Esophagus (tissue), 2 donors: ENCODE results near the gene USH1C. TPM values are rescaled to one million over a fixed set of nuclear protein-coding genes. Genes with fewer than 3 reads are reported as not detected.

Experiments used
- H3K27ac ChIP-seq, 2 donors: one replicate each; pipeline ENCODE4 v1.5.1; 2013; ENCODE audit warnings: low read depth in 2 of 2, mild to moderate bottlenecking in 2 of 2, inconsistent platforms in 1 of 2, low read length in 1 of 2, moderate library complexity in 1 of 2
- H3K27me3 ChIP-seq, 2 donors: one replicate each; pipeline ENCODE4 v1.6.1; 2013; ENCODE audit warnings: low read length in 2 of 2, control low read depth in 1 of 2, mild to moderate bottlenecking in 1 of 2; ENCODE audit not compliant: insufficient read depth in 2 of 2, control insufficient read depth in 1 of 2
- H3K36me3 ChIP-seq, 2 donors: one replicate each; pipeline ENCODE4 v1.6.1; 2013; ENCODE audit warnings: low read length in 1 of 2; ENCODE audit not compliant: control insufficient read depth in 2 of 2, insufficient read depth in 2 of 2
- H3K4me1 ChIP-seq, 2 donors: one replicate each; pipeline ENCODE4 v1.6.1; 2013; ENCODE audit warnings: low read length in 1 of 2; ENCODE audit not compliant: control insufficient read depth in 2 of 2, insufficient read depth in 2 of 2
- H3K4me3 ChIP-seq, 2 donors: one replicate each; pipeline ENCODE4 v1.5.1; 2013; ENCODE audit warnings: low read length in 2 of 2, mild to moderate bottlenecking in 2 of 2, low read depth in 1 of 2, moderate library complexity in 1 of 2
- H3K9me3 ChIP-seq, 2 donors: one replicate each; pipeline ENCODE4 v1.6.1; 2013; ENCODE audit warnings: mild to moderate bottlenecking in 2 of 2, low read depth in 1 of 2, low read length in 1 of 2, moderate library complexity in 1 of 2; ENCODE audit not compliant: control insufficient read depth in 2 of 2, insufficient read depth in 1 of 2
- WGBS, 2 donors: extraction: QIAGEN DNeasy Blood & Tissue Kit; methylation state at CpG; one replicate each; pipeline ENCODE4 v1.1.7; 2013; 5-methylcytosine and 5-hydroxymethylcytosine counted together
- polyA plus RNA-seq, 2 donors: library from polyadenylated mRNA; stranded (reverse); fragments of 200-250 nt; gene quantifications; one replicate each; pipeline ENCODE4 v1.2.3, GENCODE V29; 2013
- donor health status: healthy with polysubstance abuse.
- donor health status: Bipolar disorder and iron deficiency.

The USH1C gene
- polyA plus RNA-seq, 2 donors, result 0.08 TPM

DNA sequence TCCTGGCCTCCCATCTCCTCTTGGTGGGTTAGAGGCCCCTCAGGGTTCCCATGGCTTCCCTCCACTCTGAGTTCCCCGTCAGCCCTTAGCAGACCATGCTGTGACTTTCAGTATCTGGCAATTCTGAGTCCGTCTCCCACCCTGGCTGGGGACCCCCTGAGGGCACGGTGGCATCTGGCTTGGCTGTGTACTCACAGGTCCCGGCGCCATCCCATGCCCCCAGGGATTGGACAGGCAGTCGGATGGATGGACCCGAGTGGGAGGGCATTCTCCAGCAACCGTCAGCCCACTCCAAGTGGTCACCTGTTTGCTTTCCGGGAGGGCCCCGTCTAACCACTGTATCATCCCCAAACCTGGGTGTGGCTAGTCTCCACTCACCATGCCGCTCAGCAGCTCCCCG, 43.5 kb downstream of the USH1C start:
- H3K4me3 ChIP-seq, result no peak overlapping the region
- H3K27ac ChIP-seq, result no peak overlapping the region
- no peaks in the 10 kb centered on the region for H3K4me1 ChIP-seq
- H3K36me3 ChIP-seq, result no peaks in the 10 kb centered on the region
- WGBS, 2 donors, result 86 to 93% methylated on average over 12 of the region's 12 CpGs
- H3K9me3 ChIP-seq, result no peaks in the 10 kb centered on the region
- H3K27me3 ChIP-seq, result no peaks in the 10 kb centered on the region

DNA sequence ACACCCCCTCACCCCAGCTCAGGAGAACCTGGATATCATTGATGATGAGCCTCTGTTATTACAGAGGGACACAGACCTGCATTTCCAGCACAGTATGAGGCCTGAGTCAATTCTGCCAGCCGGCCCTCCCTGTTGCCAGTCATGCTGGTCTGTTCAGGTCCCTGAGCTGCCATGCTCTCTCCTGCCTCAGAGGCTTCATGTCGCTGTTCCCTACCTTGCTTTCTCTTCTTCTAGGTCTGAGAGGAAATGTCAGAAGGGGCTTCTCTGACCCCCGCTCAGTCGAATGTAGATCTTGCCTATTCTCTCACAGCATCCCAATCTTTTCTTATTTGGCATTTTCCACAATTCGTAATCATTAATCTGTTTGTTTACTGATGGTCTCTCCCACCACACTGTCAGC, 45.7 kb downstream of the USH1C start:
- H3K4me3 ChIP-seq, result no peak overlapping the region
- no peaks in the 10 kb centered on the region for H3K9me3 ChIP-seq
- H3K4me1 ChIP-seq, result no peaks in the 10 kb centered on the region
- H3K27ac ChIP-seq, result no peak overlapping the region
- H3K27me3 ChIP-seq, result no peaks in the 10 kb centered on the region
- WGBS, 2 donors, result 77 to 79% methylated on average over 5 of the region's 5 CpGs
- H3K36me3 ChIP-seq, result no peaks in the 10 kb centered on the region

DNA sequence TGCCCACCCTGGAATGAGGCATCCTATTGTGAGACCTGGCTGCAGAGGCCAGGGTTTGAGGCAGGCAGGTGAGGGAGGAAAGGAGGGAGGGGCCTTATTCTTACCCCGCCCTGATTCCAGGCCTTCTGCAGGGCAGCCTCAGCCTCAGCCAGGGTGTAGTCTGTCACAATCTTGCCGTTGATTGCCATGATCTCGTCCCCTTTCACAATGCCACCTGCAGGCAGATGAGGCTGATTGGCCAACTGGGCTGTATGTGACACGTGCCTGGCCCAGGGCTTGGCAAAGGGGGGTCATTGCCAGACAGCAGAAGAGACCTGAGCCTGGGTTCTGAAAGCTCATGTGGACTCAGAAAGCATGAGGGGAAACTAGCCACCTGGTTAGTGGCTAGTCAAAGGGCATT, 46.2 kb downstream of the USH1C start:
- Histone ChIP-seq H3K27ac (no peak overlapping the region), H3K4me1 (no peaks in the 10 kb centered on the region), H3K4me3 (no peak overlapping the region), H3K9me3 (no peaks in the 10 kb centered on the region), H3K27me3 (no peaks in the 10 kb centered on the region), H3K36me3 (no peaks in the 10 kb centered on the region)
- WGBS, 2 donors, result 43 to 45% methylated on average over 4 of the region's 4 CpGs

DNA sequence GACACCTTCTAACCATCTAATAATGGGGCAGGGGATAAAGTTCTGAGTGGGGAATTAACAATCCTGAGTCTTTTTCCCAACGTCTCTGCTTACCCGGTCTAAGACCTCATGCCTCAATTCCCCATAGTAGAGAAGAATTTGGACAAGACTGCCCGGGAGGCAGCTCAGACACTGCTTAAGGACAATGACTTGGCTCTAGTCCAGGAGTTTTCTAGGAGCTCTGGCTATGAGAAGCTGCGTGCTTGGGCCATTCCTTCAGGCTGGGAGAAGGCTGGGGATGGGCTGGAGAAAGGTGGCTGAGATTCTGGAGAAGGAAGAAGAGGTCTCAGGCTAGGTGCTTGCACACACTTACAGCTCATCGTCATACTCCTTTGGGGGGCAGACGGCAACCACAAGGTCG, 47.8 kb downstream of the USH1C start:
- Histone ChIP-seq H3K4me3 (no peak overlapping the region), H3K9me3 (no peaks in the 10 kb centered on the region), H3K27me3 (no peaks in the 10 kb centered on the region), H3K36me3 (no peaks in the 10 kb centered on the region), H3K4me1 (no peaks in the 10 kb centered on the region), H3K27ac (no peak overlapping the region)
- 63 to 71% methylated on average over 7 of the region's 7 CpGs for WGBS, 2 donors

DNA sequence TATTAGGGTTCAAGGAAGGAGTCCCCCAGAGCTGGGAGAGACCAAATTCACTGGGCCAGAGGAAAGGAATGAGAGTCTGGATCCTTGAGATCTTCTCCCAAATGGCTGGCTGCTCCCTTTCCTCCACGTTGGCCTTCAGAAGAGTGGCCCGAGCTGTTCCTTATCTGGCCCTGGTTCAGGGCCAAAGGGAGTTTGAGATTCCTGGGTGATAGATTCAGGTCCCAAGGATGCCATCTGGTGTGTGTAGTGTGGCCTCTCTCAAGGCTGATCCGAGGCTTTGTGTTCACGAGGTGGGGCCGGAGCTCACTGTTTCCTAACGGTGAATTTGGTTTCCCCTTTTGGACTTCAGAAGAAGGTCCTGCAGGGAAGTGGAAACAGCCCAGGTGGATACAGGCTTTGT, 50.2 kb downstream of the USH1C start:
- Histone ChIP-seq H3K27me3 (peaks cover 0 to 3% of the 10 kb centered on the region in 2 donors), H3K4me3 (no peak overlapping the region), H3K9me3 (no peaks in the 10 kb centered on the region), H3K36me3 (no peaks in the 10 kb centered on the region), H3K27ac (no peak overlapping the region), H3K4me1 (no peaks in the 10 kb centered on the region)
- WGBS, 2 donors, result 77 to 80% methylated on average over 6 of the region's 6 CpGs

DNA sequence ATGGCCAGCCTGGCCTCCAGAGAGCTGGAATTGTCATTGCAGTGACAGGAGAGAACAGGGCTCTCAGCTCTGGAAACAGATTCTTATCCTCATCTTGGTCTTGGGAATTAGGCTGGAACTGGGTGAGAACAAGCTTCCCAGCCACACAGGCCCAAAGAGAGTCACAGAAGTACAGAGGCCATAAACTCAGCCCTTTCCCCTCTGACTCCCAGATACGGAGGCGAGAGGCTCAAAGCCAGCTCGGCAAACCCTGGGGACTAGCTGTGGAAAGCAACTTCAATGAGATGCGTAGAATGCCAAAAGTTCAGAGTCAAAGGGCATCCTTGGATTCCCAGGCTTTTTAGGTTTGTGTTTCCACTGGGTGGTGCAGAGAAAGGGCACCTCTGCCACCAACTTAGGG, 53.3 kb downstream of the USH1C start:
- Histone ChIP-seq H3K27me3 (peaks cover 0 to 3% of the 10 kb centered on the region in 2 donors), H3K27ac (no peak overlapping the region), H3K36me3 (no peaks in the 10 kb centered on the region), H3K4me1 (no peaks in the 10 kb centered on the region), H3K4me3 (no peak overlapping the region), H3K9me3 (no peaks in the 10 kb centered on the region)
- WGBS, 2 donors, result 87 to 90% methylated on average over 4 of the region's 4 CpGs

DNA sequence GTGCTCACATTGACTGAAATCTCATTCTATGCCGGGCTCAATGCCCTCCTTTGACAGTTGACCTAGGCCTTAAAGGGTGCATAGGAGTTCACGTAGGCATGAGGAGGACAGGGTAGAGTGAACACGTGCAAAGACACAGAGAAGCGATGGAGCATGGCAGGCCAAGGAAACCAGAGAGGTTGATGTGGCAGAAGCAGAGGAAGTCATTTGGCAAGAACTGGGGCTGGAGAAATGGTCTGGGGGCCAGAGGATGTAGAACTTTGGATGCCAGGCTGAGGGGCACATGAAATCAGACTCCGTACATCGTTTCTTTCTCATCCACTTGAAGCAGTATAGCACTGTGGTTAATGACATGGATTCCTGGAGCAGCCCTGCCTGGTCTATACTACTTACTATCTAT, 54.0 kb downstream of the USH1C start:
- Histone ChIP-seq H3K4me1 (no peaks in the 10 kb centered on the region), H3K27me3 (peaks cover 0 to 3% of the 10 kb centered on the region in 2 donors), H3K27ac (no peak overlapping the region), H3K4me3 (no peak overlapping the region), H3K9me3 (no peaks in the 10 kb centered on the region), H3K36me3 (no peaks in the 10 kb centered on the region)
- WGBS, 2 donors, result 85 to 86% methylated on average over 6 of the region's 6 CpGs

DNA sequence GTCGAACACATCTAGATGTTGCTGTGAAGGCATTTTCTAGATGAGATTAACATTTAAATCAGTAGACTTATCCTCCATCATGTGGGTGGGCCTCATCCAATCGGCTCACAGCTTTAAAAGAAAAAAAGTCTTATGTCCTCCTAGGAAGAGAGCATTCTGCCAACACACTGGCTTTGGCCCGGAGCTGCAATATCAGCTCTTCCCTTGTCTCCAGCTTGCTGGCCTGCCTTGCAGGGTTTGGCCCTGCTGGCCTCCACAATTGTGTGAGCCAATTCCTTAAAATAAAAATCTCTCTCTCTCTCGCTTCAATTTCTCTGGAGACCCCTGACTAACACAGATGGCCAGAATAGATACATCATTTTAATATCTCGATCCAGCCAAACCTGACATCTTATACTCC, 54.5 kb downstream of the USH1C start:
- H3K27me3 ChIP-seq, result peaks cover 0 to 3% of the 10 kb centered on the region in 2 donors
- no peaks in the 10 kb centered on the region for H3K36me3 ChIP-seq
- 73 to 75% methylated on average over 5 of the region's 5 CpGs for WGBS, 2 donors
- no peaks in the 10 kb centered on the region for H3K9me3 ChIP-seq
- H3K4me3 ChIP-seq, result no peak overlapping the region
- H3K4me1 ChIP-seq, result no peaks in the 10 kb centered on the region
- no peak overlapping the region for H3K27ac ChIP-seq

DNA sequence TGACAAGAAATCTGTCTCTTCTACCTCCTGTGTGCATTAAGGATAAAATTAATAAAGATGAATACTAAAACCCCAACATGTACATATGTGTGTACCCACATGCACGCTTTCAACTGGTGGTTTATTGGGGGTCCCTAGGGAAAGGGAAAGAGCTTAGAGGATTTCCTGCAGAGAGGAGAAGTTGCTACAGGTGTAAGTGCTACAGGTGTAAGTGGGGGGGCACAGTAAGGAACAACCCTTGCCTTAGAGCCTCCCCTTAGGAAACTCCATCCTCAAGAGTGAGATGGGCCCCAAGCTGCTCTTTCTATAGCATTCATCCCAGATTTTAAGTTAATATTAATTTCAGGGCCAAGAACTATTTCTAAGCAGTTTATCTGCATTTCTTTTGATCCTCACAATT, 55.7 kb downstream of the USH1C start:
- Histone ChIP-seq H3K9me3 (no peaks in the 10 kb centered on the region), H3K27me3 (peaks cover 0 to 3% of the 10 kb centered on the region in 2 donors), H3K36me3 (no peaks in the 10 kb centered on the region), H3K4me1 (no peaks in the 10 kb centered on the region), H3K4me3 (no peak overlapping the region), H3K27ac (no peak overlapping the region)
- WGBS, 2 donors, result 79 to 88% methylated on average over 1 of the region's 1 CpG

DNA sequence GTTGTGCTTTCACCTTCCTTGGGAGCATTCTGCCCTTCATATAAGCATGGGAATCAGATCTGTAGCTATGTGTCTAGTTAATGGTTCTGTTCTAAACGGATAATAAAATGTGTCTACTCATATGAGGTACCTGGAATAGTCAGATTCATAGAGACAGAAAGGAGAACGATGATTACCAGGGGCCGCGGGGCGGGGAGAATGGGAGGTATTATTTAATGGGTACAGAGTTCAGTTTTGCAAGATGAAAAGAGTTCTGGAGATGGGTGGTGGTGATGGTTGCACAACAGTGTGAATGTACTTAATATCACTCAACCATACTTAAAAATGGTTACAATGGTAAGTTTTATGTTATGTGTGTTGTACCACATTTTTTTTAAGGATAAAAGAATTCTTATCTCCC, 57.6 kb downstream of the USH1C start:
- H3K9me3 ChIP-seq, result no peaks in the 10 kb centered on the region
- no peak overlapping the region for H3K4me3 ChIP-seq
- H3K27me3 ChIP-seq, result peaks cover 0 to 3% of the 10 kb centered on the region in 2 donors
- no peak overlapping the region for H3K27ac ChIP-seq
- no peaks in the 10 kb centered on the region for H3K4me1 ChIP-seq
- no peaks in the 10 kb centered on the region for H3K36me3 ChIP-seq
- WGBS, 2 donors, result 79 to 90% methylated on average over 5 of the region's 5 CpGs
